ENCODE measurements around the gene SAP30L. TPM values are rescaled to one million over a fixed set of nuclear protein-coding genes. Genes with fewer than 3 reads are reported as not detected.
A peak's percentile ranks its signal among the peaks of the same experiment; 100 is the strongest.

Gene SAP30L
- total and polyA plus RNA-seq, 2 of the 4 experiments (the other 2 are of a cell fraction), result 9.7 to 17.6 TPM

DNA sequence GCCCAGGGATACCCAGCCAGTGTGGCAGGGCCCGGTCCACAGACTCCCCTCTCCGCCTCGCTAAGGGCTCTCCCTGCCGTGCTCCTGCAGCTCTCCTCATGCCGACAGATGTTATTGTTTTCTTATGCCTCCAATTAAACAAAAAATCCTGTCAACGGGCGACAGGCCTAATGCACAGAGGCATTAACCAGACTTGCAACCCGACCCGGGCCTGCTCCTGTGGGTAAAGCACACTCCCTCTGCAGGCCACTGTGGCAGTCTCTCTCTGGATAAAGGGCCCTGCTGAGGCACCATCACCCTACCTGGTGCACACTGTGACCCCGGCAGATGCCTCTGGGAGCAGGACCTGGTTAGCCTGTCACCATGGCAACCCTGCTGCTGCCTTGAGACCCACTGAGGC is 59.8 kb downstream of the SAP30L start:
- DNase-seq, result no peak
- Histone ChIP-seq H3K9ac (ENCODE audit: low read depth, low read length) (no peak overlapping the region), H3K23ac (ENCODE audit: low read depth, low read length) (no peak overlapping the region), H3K4me2 (ENCODE audit: low read depth, low read length) (no peak overlapping the region), H3K9me1 (ENCODE audit: insufficient read depth, low read length) (no peaks in the 10 kb centered on the region), H3K79me1 (ENCODE audit: low read depth in 1 of 2, low read length in 2 of 2) (no peaks in the 10 kb centered on the region), H2BK15ac (ENCODE audit: low read depth, low read length) (no peak overlapping the region), H2BK120ac (ENCODE audit: low read depth, low read length) (no peak overlapping the region), H4K8ac (ENCODE audit: low read depth in 2 of 2, low read length in 2 of 2) (no peak overlapping the region), H4K20me1 (ENCODE audit: insufficient read depth, low read length) (no peaks in the 10 kb centered on the region), H2BK20ac (ENCODE audit: low read depth, low read length) (no peak overlapping the region), H2BK5ac (ENCODE audit: low read depth, low read length, poor library complexity, severe bottlenecking) (no peak overlapping the region), H3K18ac (ENCODE audit: low read depth, low read length) (no peak overlapping the region), H3K9me3 (ENCODE audit: control insufficient read depth, insufficient read depth, low read length) (no peaks in the 10 kb centered on the region), H3K4me1 (ENCODE audit: control insufficient read depth, insufficient read depth, low read length) (no peaks in the 10 kb centered on the region), H2AK9ac (replicated peaks; ENCODE audit: low read depth, low read length, poor library complexity) (no peak overlapping the region), H3K56ac (ENCODE audit: extremely low read depth, insufficient read depth, low read length) (no peak overlapping the region), H3K36me3 (ENCODE audit: control insufficient read depth, insufficient read depth, low read length) (no peaks in the 10 kb centered on the region), H2AFZ (replicated peaks; ENCODE audit: low read length, poor library complexity) (peak overlapping the region; percentile 35), H3K14ac (replicated peaks; ENCODE audit: low read depth, low read length) (no peak overlapping the region), H2AK5ac (ENCODE audit: low read depth, low read length) (no peak overlapping the region), H3K27me3 (ENCODE audit: control insufficient read depth, insufficient read depth, low read length) (peaks cover 58% of the 10 kb centered on the region), H3K4ac (ENCODE audit: low read depth, low read length) (no peak overlapping the region), H3K4me3 (ENCODE audit: insufficient read depth, low read depth, low read length) (no peak overlapping the region), H3K27ac (ENCODE audit: insufficient read depth, low read length) (no peak overlapping the region), H4K91ac (ENCODE audit: insufficient read depth, low read depth, low read length) (no peak overlapping the region), H4K5ac (ENCODE audit: low read depth, low read length) (no peak overlapping the region)
- BruUV-seq (replicated peaks), result no TSS peak
- 38% methylated on average over 1 of the region's 10 CpGs; no CpG with 5 or more reads in 1 of the 2 experiments for WGBS, 2 experiments (ENCODE audit: extremely low coverage in 2 of 2, insufficient read length in 1 of 2)
- TF ChIP-seq MAFK (IDR thresholded peaks at IDR 0.05; ENCODE audit: low read depth, low read length) (no peak), NFE2L2 (IDR thresholded peaks at IDR 0.05; ENCODE audit: low read depth, low read length) (no peak), CHD1 (IDR thresholded peaks at IDR 0.05; ENCODE audit: low read depth, low read length) (no peak), MXI1 (IDR thresholded peaks at IDR 0.05; ENCODE audit: borderline replicate concordance, low read depth, low read length) (no peak), MAZ (IDR thresholded peaks at IDR 0.05; ENCODE audit: borderline replicate concordance, low read depth, low read length) (no peak), SMC3 (IDR thresholded peaks at IDR 0.05; ENCODE audit: low read depth, low read length) (no peak), RAD21 (IDR thresholded peaks at IDR 0.05; ENCODE audit: low read length) (no peak), BHLHE40 (IDR thresholded peaks at IDR 0.05; ENCODE audit: low read depth, low read length) (no peak), CEBPB (IDR thresholded peaks at IDR 0.05; ENCODE audit: low read depth, low read length) (no peak), POLR2A (IDR thresholded peaks at IDR 0.05; ENCODE audit: low read depth, low read length) (no peak), FOS (IDR thresholded peaks at IDR 0.05; ENCODE audit: low read depth, low read length) (no peak), RFX5 (IDR thresholded peaks at IDR 0.05; ENCODE audit: low read depth, low read length) (no peak), RCOR1 (IDR thresholded peaks at IDR 0.05; ENCODE audit: insufficient replicate concordance, low read length) (no peak)
- TF ChIP-seq, protein P1, sequence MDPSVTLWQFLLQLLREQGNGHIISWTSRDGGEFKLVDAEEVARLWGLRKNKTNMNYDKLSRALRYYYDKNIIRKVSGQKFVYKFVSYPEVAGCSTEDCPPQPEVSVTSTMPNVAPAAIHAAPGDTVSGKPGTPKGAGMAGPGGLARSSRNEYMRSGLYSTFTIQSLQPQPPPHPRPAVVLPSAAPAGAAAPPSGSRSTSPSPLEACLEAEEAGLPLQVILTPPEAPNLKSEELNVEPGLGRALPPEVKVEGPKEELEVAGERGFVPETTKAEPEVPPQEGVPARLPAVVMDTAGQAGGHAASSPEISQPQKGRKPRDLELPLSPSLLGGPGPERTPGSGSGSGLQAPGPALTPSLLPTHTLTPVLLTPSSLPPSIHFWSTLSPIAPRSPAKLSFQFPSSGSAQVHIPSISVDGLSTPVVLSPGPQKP (IDR thresholded peaks at IDR 0.05; ENCODE audit: borderline replicate concordance, low read depth, low read length), result no peak
- TF ChIP-seq, protein P2, sequence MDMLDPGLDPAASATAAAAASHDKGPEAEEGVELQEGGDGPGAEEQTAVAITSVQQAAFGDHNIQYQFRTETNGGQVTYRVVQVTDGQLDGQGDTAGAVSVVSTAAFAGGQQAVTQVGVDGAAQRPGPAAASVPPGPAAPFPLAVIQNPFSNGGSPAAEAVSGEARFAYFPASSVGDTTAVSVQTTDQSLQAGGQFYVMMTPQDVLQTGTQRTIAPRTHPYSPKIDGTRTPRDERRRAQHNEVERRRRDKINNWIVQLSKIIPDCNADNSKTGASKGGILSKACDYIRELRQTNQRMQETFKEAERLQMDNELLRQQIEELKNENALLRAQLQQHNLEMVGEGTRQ (IDR thresholded peaks at IDR 0.05; ENCODE audit: low read depth, low read length), result no peak
- TF ChIP-seq, protein P3, sequence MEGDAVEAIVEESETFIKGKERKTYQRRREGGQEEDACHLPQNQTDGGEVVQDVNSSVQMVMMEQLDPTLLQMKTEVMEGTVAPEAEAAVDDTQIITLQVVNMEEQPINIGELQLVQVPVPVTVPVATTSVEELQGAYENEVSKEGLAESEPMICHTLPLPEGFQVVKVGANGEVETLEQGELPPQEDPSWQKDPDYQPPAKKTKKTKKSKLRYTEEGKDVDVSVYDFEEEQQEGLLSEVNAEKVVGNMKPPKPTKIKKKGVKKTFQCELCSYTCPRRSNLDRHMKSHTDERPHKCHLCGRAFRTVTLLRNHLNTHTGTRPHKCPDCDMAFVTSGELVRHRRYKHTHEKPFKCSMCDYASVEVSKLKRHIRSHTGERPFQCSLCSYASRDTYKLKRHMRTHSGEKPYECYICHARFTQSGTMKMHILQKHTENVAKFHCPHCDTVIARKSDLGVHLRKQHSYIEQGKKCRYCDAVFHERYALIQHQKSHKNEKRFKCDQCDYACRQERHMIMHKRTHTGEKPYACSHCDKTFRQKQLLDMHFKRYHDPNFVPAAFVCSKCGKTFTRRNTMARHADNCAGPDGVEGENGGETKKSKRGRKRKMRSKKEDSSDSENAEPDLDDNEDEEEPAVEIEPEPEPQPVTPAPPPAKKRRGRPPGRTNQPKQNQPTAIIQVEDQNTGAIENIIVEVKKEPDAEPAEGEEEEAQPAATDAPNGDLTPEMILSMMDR (conservative IDR thresholded peaks at IDR 0.05; ENCODE audit: low read depth, low read length), result no peak
- in situ Hi-C loops (cut with MboI; ENCODE audit: low sequenced_read_pairs) (no loop called here), intact Hi-C loops (cut with micrococcal nuclease) (no loop called here), dilution Hi-C loops (cut with HindIII; ENCODE audit: low sequenced_read_pairs, unreplicated experiment) (no loop called here)
- POLR2A ChIA-PET (ENCODE audit: unreplicated experiment), result no interaction called here
- ATAC-seq (ENCODE audit: low read depth), result no peak
- CTCF ChIA-PET, result no interaction called here

Data from IMR-90 (cell line).